Common myeloid progenitor, CD34-positive (primary cell): ENCODE results near the gene KCNH5.

Source experiments
- CTCF ChIA-PET: fragments of 350-600 bp; sonication (Branson Sonifier 250); formaldehyde crosslinking; loops from one replicate; lab custom pipeline; 2021; ENCODE audit warnings: antibody characterized with exemption; lab: Charles Lee
- POLR2A ChIA-PET: fragments of 350-600 bp; sonication (Branson Sonifier 250); formaldehyde crosslinking; loops from one replicate; lab custom pipeline; 2021; ENCODE audit warnings: antibody characterized with exemption; lab: Charles Lee
- DNase-seq, 3 donors: peaks; one replicate each; pipeline versions ENCODE4 v3.0.0 to v3.0.0-alpha.2; 2013
- H3K27ac ChIP-seq, 2 experiments: 1 replicate in 1 of 2; 2 replicates in 1 of 2; pipeline ENCODE4 v1.7.0; 2013; ENCODE audit warnings: inconsistent platforms in 2 of 2, low read length in 2 of 2, mild to moderate bottlenecking in 2 of 2, low read depth in 1 of 2, moderate library complexity in 1 of 2; ENCODE audit not compliant: severe bottlenecking in 2 of 2, insufficient read depth in 1 of 2, poor library complexity in 1 of 2
- H3K27me3 ChIP-seq, 5 experiments: replicated peaks in 2 of 5; 1 replicate in 3 of 5; 2 replicates in 2 of 5; pipeline versions ENCODE4 v1.6.1 to v1.7.0; 2013; ENCODE audit warnings: low read length in 4 of 5, mild to moderate bottlenecking in 2 of 5, moderate library complexity in 2 of 5, inconsistent platforms in 1 of 5; ENCODE audit not compliant: insufficient read depth in 5 of 5, control insufficient read depth in 4 of 5
- H3K36me3 ChIP-seq, 4 experiments: 1 replicate in 2 of 4; 2 replicates in 2 of 4; pipeline versions ENCODE4 v1.6.1 to v1.7.0; 2013; ENCODE audit warnings: low read length in 3 of 4, control low read depth in 1 of 4, mild to moderate bottlenecking in 1 of 4; ENCODE audit not compliant: control insufficient read depth in 4 of 4, insufficient read depth in 4 of 4
- H3K4me1 ChIP-seq, 4 experiments: 1 replicate in 3 of 4; 2 replicates in 1 of 4; pipeline versions ENCODE4 v1.6.1 to v1.7.1; 2013; ENCODE audit warnings: low read length in 3 of 4, mild to moderate bottlenecking in 3 of 4, control low read depth in 1 of 4, inconsistent platforms in 1 of 4, moderate library complexity in 1 of 4; ENCODE audit not compliant: control insufficient read depth in 4 of 4, insufficient read depth in 4 of 4; ENCODE audit errors: control extremely low read depth in 1 of 4
- H3K4me3 ChIP-seq, 7 experiments: 1 replicate in 4 of 7; 2 replicates in 3 of 7; pipeline versions ENCODE4 v1.5.1 to v1.7.0; 2013; ENCODE audit warnings: mild to moderate bottlenecking in 7 of 7, low read length in 6 of 7, moderate library complexity in 6 of 7, inconsistent platforms in 2 of 7, low read depth in 2 of 7, control low read depth in 1 of 7; ENCODE audit not compliant: insufficient read depth in 4 of 7, control insufficient read depth in 1 of 7; ENCODE audit errors: extremely low read depth in 1 of 7
- H3K9me3 ChIP-seq, 5 experiments: 1 replicate in 4 of 5; 2 replicates in 1 of 5; pipeline versions ENCODE4 v1.6.1 to v1.7.1; 2013; ENCODE audit warnings: low read length in 4 of 5, mild to moderate bottlenecking in 2 of 5, inconsistent platforms in 1 of 5, low read depth in 1 of 5, moderate library complexity in 1 of 5; ENCODE audit not compliant: control insufficient read depth in 4 of 5, insufficient read depth in 2 of 5; ENCODE audit errors: control extremely low read depth in 1 of 5
- WGBS: methylation state at CpG from one replicate; pipeline ENCODE4 v1.1.5; 2013; ENCODE audit not compliant: insufficient coverage; 5-methylcytosine and 5-hydroxymethylcytosine counted together

KCNH5 gene

DNA sequence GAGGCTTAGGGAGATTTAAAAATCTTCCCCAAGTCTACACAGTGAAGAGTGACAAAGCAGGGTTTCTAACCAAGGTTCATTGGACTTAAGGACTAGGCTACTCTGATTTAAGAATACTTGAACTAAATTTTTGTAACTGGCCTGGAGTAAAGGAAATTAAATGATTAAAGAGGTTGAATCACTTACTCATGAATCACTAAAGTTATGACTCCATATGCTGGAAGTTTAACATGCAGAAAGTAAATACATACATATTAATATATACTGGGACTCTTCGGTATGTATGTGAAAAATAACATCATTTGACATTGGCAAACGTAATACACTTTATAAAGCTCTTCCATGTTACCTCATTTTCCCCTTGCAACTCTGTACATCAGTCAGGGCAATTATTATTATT is 322.9 kb downstream of the KCNH5 start:
- WGBS, result 67% methylated on average over 1 of the region's 2 CpGs
- CTCF ChIA-PET, result no interaction called here

DNA sequence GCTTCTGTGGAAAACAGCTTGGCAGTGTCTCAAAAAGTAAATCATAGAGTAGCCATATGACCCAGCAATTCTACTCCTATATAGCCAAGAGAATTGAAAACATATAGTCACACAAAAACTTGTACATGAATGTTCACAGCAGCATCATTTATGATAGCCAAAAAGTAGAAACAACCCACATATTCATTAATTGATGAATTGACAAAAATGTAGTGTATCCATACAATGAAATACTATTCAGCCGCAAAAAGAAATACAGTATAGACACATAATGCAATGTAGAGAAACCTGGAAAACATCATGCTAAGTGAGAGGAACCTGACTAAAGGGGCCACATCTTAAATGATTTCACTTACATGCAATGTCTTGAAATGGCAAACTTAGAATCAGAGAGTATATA is 326.6 kb downstream of the KCNH5 start:
- no CpG with 5 or more reads among the region's 1 CpG for WGBS
- DNase-seq, result no peak
- Histone ChIP-seq H3K27me3 (no peaks in the 10 kb centered on the region), H3K27ac (no peak overlapping the region), H3K36me3 (no peaks in the 10 kb centered on the region), H3K4me1 (no peaks in the 10 kb centered on the region), H3K9me3 (no peaks in the 10 kb centered on the region), H3K4me3 (no peak overlapping the region)
- CTCF ChIA-PET, result no interaction called here
- POLR2A ChIA-PET, result no interaction called here

More for the DNA sequence above, 322.9 kb downstream of the KCNH5 start:
- no peaks in the 10 kb centered on the region for H3K9me3 ChIP-seq
- POLR2A ChIA-PET, result no interaction called here
- H3K27ac ChIP-seq, result no peak overlapping the region
- H3K36me3 ChIP-seq, result no peaks in the 10 kb centered on the region
- no peak overlapping the region for H3K4me3 ChIP-seq
- H3K27me3 ChIP-seq, result no peaks in the 10 kb centered on the region
- DNase-seq, result no peak
- H3K4me1 ChIP-seq, result no peaks in the 10 kb centered on the region

DNA sequence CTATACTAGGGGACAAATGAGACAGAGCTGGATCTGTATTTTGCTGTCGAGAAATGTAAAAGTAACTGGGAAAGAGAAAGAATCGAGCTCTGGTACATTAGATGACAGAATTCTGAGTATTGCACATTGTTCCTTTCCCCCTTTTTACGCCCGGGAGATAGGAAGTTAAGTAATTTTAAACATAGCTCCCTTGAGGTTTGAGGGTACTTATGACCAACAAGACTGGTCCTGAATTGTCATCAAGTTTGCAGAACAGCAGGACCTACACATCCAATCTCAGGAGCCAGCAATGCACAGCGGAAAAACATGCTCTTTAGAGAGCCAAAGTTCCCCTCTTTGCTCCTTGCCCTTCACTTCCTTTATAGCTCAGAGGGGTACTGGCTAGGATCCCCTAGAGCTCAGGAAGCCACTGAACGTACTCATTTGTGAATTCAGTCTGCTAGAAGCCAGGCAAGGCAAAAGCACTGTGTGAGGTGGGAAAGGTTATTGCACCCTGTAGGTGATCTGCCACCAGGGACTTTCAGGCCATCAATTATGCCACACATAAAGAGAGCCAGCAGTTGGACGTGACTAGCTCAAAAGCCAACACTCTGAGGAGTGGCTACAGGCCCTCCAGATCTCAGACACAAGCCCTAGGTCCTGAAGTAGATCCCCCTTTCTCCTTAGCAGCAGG is 333.8 kb downstream of the KCNH5 start:
- H3K9me3 ChIP-seq, result no peaks in the 10 kb centered on the region
- H3K4me3 ChIP-seq, result no peak overlapping the region
- DNase-seq, result no peak
- H3K4me1 ChIP-seq, result no peaks in the 10 kb centered on the region
- CTCF ChIA-PET, result interaction anchor here (1.0 kb wide), 1 partner anchor 13 kb away, joined by 3 read pairs; no protein-coding TSS in a partner anchor
- H3K27me3 ChIP-seq, result no peaks in the 10 kb centered on the region
- H3K36me3 ChIP-seq, result no peaks in the 10 kb centered on the region
- WGBS, result 38% methylated on average over 4 of the region's 7 CpGs
- POLR2A ChIA-PET, result no interaction called here
- H3K27ac ChIP-seq, result no peak overlapping the region

DNA sequence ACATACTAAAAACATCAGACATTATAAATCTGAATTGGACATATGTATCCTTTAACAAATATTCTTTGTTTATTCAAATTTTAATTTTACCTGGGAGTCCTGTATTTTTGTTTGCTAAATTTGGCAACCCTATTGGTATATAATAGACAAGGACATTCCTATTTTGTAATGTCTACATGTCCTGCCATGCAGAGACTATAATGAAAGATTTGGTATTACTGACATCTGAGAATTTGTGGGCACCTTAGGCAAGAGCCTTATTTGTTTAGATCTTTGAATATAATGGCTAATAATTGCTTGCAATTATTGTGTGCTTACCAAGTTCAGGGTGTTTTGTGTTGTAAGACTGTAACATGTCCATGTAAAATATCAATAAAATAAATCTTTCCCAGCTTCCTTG is 334.4 kb downstream of the KCNH5 start:
- Histone ChIP-seq H3K27ac (no peak overlapping the region), H3K4me3 (no peak overlapping the region), H3K4me1 (no peaks in the 10 kb centered on the region), H3K36me3 (no peaks in the 10 kb centered on the region), H3K9me3 (no peaks in the 10 kb centered on the region), H3K27me3 (no peaks in the 10 kb centered on the region)
- CTCF ChIA-PET, result no interaction called here
- no peak for DNase-seq
- POLR2A ChIA-PET, result no interaction called here

DNA sequence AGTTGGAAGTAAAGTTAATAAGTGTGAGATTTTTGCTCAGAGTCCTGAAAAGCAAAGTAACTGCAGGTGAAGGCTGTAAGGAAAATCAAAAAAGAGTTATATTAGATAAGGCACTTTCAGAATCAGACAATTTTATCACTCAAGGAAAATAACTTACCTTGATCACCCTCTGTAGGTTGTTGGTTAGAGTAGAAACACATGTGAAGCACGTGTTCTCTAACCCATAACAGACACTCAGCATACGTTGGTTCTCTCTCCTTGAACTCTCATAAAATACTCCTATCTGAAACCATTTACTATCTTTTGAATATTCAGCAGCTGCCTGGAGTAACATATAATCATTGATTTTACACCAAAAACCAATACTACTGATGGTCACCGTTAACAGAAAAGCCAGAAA is 335.5 kb downstream of the KCNH5 start:
- Histone ChIP-seq H3K36me3 (no peaks in the 10 kb centered on the region), H3K27ac (no peak overlapping the region), H3K9me3 (no peaks in the 10 kb centered on the region), H3K4me1 (no peaks in the 10 kb centered on the region), H3K27me3 (no peaks in the 10 kb centered on the region), H3K4me3 (no peak overlapping the region)
- no CpG with 5 or more reads among the region's 3 CpGs for WGBS
- ChIA-PET CTCF (no interaction called here), POLR2A (no interaction called here)
- no peak for DNase-seq

DNA sequence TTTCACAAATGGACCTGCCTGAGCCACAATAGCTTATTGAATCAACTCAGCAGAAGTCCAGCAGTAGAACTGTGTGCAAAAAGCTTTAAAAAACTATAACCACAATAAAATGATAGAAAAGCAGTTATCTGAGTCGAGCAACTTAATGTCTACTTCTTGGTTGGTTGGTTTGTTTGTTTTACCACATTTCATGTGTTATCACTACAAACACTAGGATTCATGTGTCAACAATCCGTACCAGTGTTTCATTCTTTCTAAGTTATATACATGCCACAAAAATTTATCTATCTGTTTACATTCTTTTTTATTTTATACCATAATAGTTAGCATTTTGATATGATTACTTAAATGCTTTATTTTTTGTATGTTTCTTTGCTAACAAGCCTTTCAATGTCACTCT is 339.0 kb downstream of the KCNH5 start:
- no peak for DNase-seq
- Histone ChIP-seq H3K9me3 (no peaks in the 10 kb centered on the region), H3K4me3 (no peak overlapping the region), H3K36me3 (no peaks in the 10 kb centered on the region), H3K4me1 (no peaks in the 10 kb centered on the region), H3K27ac (no peak overlapping the region), H3K27me3 (no peaks in the 10 kb centered on the region)
- WGBS, result no CpG with 5 or more reads among the region's 2 CpGs
- POLR2A ChIA-PET, result no interaction called here
- CTCF ChIA-PET, result no interaction called here

GRCh38 chr14:62697461-62697860 is 347.8 kb downstream of the KCNH5 start:
- DNase-seq, result no peak
- CTCF ChIA-PET, result no interaction called here
- Histone ChIP-seq H3K27ac (no peak overlapping the region), H3K36me3 (no peaks in the 10 kb centered on the region), H3K4me1 (no peaks in the 10 kb centered on the region), H3K9me3 (no peaks in the 10 kb centered on the region), H3K4me3 (no peak overlapping the region), H3K27me3 (no peaks in the 10 kb centered on the region)
- POLR2A ChIA-PET, result no interaction called here
- WGBS, result 100% methylated on average over 1 of the region's 1 CpG
